PC-3 (cell line): ENCODE results near the gene CNDP1.

ENCODE experiments used
- CTCF ChIP-seq: fragments of 300-600 bp; sonication (generic); conservative IDR thresholded peaks from 2 replicates; pipeline ENCODE4 v1.5.1; 2017; ENCODE audit warnings: antibody characterized with exemption, low read depth, mild to moderate bottlenecking, low read length
- EZH2phosphoT487 ChIP-seq: fragments of 300-600 bp; sonication (generic); IDR thresholded peaks from 2 replicates; pipeline ENCODE4 v1.6.1; 2018; ENCODE audit warnings: mild to moderate bottlenecking, antibody characterized with exemption, low read length, borderline replicate concordance

DNA sequence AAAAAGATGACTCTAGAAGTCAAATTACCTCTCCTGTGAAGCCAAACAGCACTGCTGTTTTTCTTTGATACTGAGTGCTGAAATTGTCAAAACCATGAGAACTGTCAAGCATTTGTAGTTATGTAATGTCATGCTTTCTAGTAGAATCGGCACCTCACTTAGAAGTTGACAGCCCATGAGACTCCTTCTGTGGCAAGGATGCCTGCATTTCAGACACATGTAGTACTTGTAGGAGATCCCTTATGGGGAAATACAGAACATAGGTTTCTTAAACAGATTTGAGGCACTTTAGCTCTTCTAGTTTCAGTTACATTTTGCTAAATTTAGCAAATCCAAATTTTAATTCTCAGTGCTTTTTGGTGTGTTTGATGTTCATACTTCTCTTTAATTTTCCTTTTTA lies 79.1 kb downstream of the CNDP1 start:
- TF ChIP-seq CTCF (no peak), EZH2phosphoT487 (no peak)
